Endodermal cell (in vitro differentiated cells): ENCODE results near the gene TTC28. TPM values are rescaled to one million over a fixed set of nuclear protein-coding genes. Genes with fewer than 3 reads are reported as not detected.

ENCODE experiments used
- DNase-seq: peaks from one replicate; pipeline ENCODE4 v3.0.0-alpha.2; 2017
- H3K27ac ChIP-seq: 2 replicates; pipeline ENCODE4 v1.5.1; 2013; ENCODE audit warnings: mild to moderate bottlenecking, low read depth, low read length, moderate library complexity
- H3K27me3 ChIP-seq: 2 replicates; pipeline ENCODE4 v1.6.1; 2013; ENCODE audit warnings: mild to moderate bottlenecking, low read length, moderate library complexity; ENCODE audit not compliant: insufficient read depth, control insufficient read depth, poor library complexity, severe bottlenecking
- H3K36me3 ChIP-seq: 2 replicates; pipeline ENCODE4 v1.7.0; 2013; ENCODE audit warnings: mild to moderate bottlenecking, low read length, moderate library complexity; ENCODE audit not compliant: control insufficient read depth, insufficient read depth
- H3K4me1 ChIP-seq: one replicate; pipeline ENCODE4 v1.7.0; 2013; ENCODE audit warnings: low read length; ENCODE audit not compliant: control insufficient read depth, insufficient read depth
- H3K4me3 ChIP-seq: 2 replicates; pipeline ENCODE4 v1.5.1; 2013; ENCODE audit warnings: mild to moderate bottlenecking, low read length, moderate library complexity
- H3K9ac ChIP-seq: 2 replicates; pipeline ENCODE4 v1.6.1; 2013; ENCODE audit warnings: mild to moderate bottlenecking, low read length, moderate library complexity; ENCODE audit not compliant: poor library complexity, severe bottlenecking; ENCODE audit errors: extremely low read depth
- H3K9me3 ChIP-seq: 2 replicates; pipeline ENCODE4 v1.6.1; 2013; ENCODE audit warnings: mild to moderate bottlenecking, low read length, moderate library complexity; ENCODE audit not compliant: control insufficient read depth
- H3K27ac Mint-ChIP-seq: 2 replicates; pipeline ENCODE4 v1.8.0; 2020; ENCODE audit warnings: mixed read lengths
- H3K27me3 Mint-ChIP-seq: 2 replicates; pipeline ENCODE4 v1.8.0; 2021; ENCODE audit warnings: mild to moderate bottlenecking, mixed read lengths; ENCODE audit not compliant: insufficient read depth
- H3K36me3 Mint-ChIP-seq: 2 replicates; pipeline ENCODE4 v1.8.0; 2020; ENCODE audit warnings: low read depth, mixed read lengths
- H3K4me1 Mint-ChIP-seq: 2 replicates; pipeline ENCODE4 v1.8.0; 2020; ENCODE audit warnings: mixed read lengths
- H3K4me3 Mint-ChIP-seq: 2 replicates; pipeline ENCODE4 v1.8.0; 2020; ENCODE audit warnings: mild to moderate bottlenecking, moderate library complexity, mixed read lengths
- H3K9me3 Mint-ChIP-seq: 2 replicates; pipeline ENCODE4 v1.8.0; 2020; ENCODE audit warnings: mild to moderate bottlenecking, mixed read lengths
- CTCF ChIP-seq: fragments of 200-600 bp; sonication (generic); conservative IDR thresholded peaks from 2 replicates; pipeline ENCODE4 v1.5.0; 2021; ENCODE audit warnings: antibody characterized with exemption, mild to moderate bottlenecking
- WGBS, 2 experiments: methylation state at CpG; one replicate each; pipeline versions ENCODE4 v1.1.5 to v1.1.7; 2013; ENCODE audit warnings: missing lambda C conversion rate in 2 of 2, mixed read lengths in 1 of 2; ENCODE audit not compliant: insufficient coverage in 1 of 2, insufficient read length in 1 of 2; 5-methylcytosine and 5-hydroxymethylcytosine counted together
- total RNA-seq, 2 donors: library from RNA; stranded (reverse); fragmentation: NEBNext Ultra II Directional in 1 of 2; extraction: Animal tissue kit (Norgen Biotek cat#: 25700) in 1 of 2; gene quantifications; 2 replicates in 1 of 2; 3 replicates in 1 of 2; pipeline ENCODE4 v1.2.1, GENCODE V29; 2021

The TTC28 gene
- total RNA-seq, 2 donors from 2014 or later = 28.6 to 34.0 TPM

- no peaks in the 10 kb centered on the region for H3K9me3 ChIP-seq
- Mint-ChIP-seq H3K4me1 (no peaks in the 10 kb centered on the region), H3K36me3 (peaks cover 11% of the 10 kb centered on the region), H3K27ac (no peak overlapping the region), H3K4me3 (no peak overlapping the region), H3K27me3 (no peaks in the 10 kb centered on the region), H3K9me3 (no peaks in the 10 kb centered on the region)
- no peak for TF ChIP-seq CTCF
- no peak overlapping the region for H3K9ac ChIP-seq
- no peak overlapping the region for H3K4me3 ChIP-seq
- no peaks in the 10 kb centered on the region for H3K4me1 ChIP-seq
- no peak for DNase-seq
- H3K27ac ChIP-seq = no peak overlapping the region
- 94 to 95% methylated on average over 15 to 25 of the region's 25 CpGs for WGBS, 2 experiments
- H3K36me3 ChIP-seq = no peaks in the 10 kb centered on the region
- no peaks in the 10 kb centered on the region for H3K27me3 ChIP-seq
Measured at GRCh38 chr22:27995801-27996528, 683.7 kb downstream of the TTC28 start.

- Mint-ChIP-seq H3K9me3 (no peaks in the 10 kb centered on the region), H3K4me3 (no peak overlapping the region), H3K4me1 (peaks cover 3% of the 10 kb centered on the region), H3K36me3 (peaks cover 13% of the 10 kb centered on the region), H3K27ac (no peak overlapping the region), H3K27me3 (no peaks in the 10 kb centered on the region)
- no peaks in the 10 kb centered on the region for H3K36me3 ChIP-seq
- DNase-seq = no peak
- H3K4me1 ChIP-seq = no peaks in the 10 kb centered on the region
- H3K4me3 ChIP-seq = no peak overlapping the region
- no peak overlapping the region for H3K9ac ChIP-seq
- WGBS, 2 experiments = 94 to 98% methylated on average over 13 to 14 of the region's 14 CpGs
- no peaks in the 10 kb centered on the region for H3K27me3 ChIP-seq
- H3K9me3 ChIP-seq = no peaks in the 10 kb centered on the region
- TF ChIP-seq CTCF = no peak
- H3K27ac ChIP-seq = no peak overlapping the region
Measured at GRCh38 chr22:27994481-27995331, 684.9 kb downstream of the TTC28 start.

- H3K9ac ChIP-seq = no peak overlapping the region
- H3K36me3 ChIP-seq = no peaks in the 10 kb centered on the region
- Mint-ChIP-seq H3K36me3 (peaks cover 18% of the 10 kb centered on the region), H3K4me3 (no peak overlapping the region), H3K27me3 (no peaks in the 10 kb centered on the region), H3K4me1 (peaks cover 3% of the 10 kb centered on the region), H3K9me3 (no peaks in the 10 kb centered on the region), H3K27ac (no peak overlapping the region)
- H3K4me1 ChIP-seq = no peaks in the 10 kb centered on the region
- no peak overlapping the region for H3K27ac ChIP-seq
- WGBS, 2 experiments = 86 to 90% methylated on average over 5 to 9 of the region's 9 CpGs
- no peaks in the 10 kb centered on the region for H3K9me3 ChIP-seq
- no peak overlapping the region for H3K4me3 ChIP-seq
- TF ChIP-seq CTCF = no peak
- DNase-seq = no peak
- no peaks in the 10 kb centered on the region for H3K27me3 ChIP-seq
Measured at GRCh38 chr22:27993774-27994350, 685.8 kb downstream of the TTC28 start.
